ENCODE measurements around the gene OR52E6. TPM values are rescaled to one million over a fixed set of nuclear protein-coding genes. Genes with fewer than 3 reads are reported as not detected.

The OR52E6 gene
- total and polyA plus RNA-seq, 2 of the 8 experiments (the other 6 are each of a cell fraction or from before 2014, with no cell fraction given): 0.14 TPM; not detected in 1

DNA sequence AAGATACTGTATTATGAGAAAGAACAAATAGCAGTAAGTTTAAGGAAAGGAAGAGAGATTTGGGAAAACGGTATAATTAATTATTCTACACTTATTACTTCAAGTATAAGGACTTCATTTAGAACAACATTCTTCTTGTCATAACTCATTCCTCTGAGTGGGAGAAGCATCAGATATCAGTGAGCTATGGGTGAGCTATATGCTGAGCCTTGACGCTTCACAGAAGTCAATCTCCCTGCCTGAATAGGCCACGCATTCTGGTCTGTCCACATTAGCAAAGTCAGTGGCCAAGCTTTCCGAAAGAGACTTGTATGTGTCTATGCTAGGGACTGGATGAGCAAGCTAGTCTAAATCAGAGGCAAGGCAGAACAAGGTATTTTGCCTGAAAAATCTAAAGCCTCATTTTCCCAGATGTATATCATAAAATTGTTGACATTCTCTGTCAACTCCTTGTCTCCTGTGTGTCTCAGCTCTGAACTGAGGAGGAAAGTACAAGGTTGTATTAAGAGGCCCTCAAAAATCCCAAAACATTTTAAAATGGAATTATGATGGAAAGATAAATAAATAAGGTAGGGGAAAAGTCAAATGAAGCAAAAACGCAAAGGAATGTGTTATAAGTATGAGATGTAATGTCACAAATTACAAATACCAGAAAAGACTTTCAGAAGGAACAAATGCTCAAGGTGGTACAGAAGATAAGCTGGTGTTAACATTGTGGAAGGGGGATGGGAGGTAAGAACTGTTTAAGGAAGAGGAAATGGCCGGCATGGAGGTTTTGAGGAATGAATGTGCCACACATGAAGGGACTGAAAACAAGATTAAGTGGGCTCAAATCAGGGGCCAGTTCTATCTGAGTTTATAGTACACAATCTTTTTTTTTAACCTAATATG, 31.5 kb downstream of the OR52E6 start:
- Histone ChIP-seq H3K9ac (replicated peaks in 1 of 4; ENCODE audit: extremely low read depth in 1 of 4, low read depth in 3 of 4, low read length in 3 of 4) (no peak overlapping the region), H4K5ac (ENCODE audit: insufficient read length, low read depth, low read length) (no peak overlapping the region), H3K14ac (ENCODE audit: insufficient read length) (no peak overlapping the region), H4K8ac (ENCODE audit: extremely low read depth, insufficient read depth, low read length) (no peak overlapping the region), H3K18ac (ENCODE audit: extremely low read depth, low read length) (no peak overlapping the region), H2AFZ (ENCODE audit: low read length) (no peak overlapping the region), H3K56ac (replicated peaks; ENCODE audit: insufficient read length, low read depth, low read length) (no peak overlapping the region), H3K27me3 (replicated peaks in 1 of 4; ENCODE audit: control insufficient read depth in 3 of 4, extremely low read depth in 1 of 4, insufficient read depth in 3 of 4, low read length in 3 of 4) (no peaks in the 10 kb centered on the region), H3K36me3 (ENCODE audit: control insufficient read depth in 2 of 4, insufficient read depth in 4 of 4, low read length in 3 of 4) (no peaks in the 10 kb centered on the region), H2BK120ac (replicated peaks; ENCODE audit: low read depth, low read length) (no peak overlapping the region), H2BK5ac (ENCODE audit: low read depth, low read length) (no peak overlapping the region), H3K9me3 (ENCODE audit: insufficient read depth in 2 of 2, low read depth in 1 of 2, low read length in 1 of 2) (no peaks in the 10 kb centered on the region), H3K4ac (replicated peaks; ENCODE audit: insufficient read length, low read depth, low read length) (no peak overlapping the region), H2BK20ac (ENCODE audit: low read length) (no peak overlapping the region), H2BK15ac (ENCODE audit: low read length) (no peak overlapping the region), H3K27ac (ENCODE audit: low read depth, low read length) (no peak overlapping the region), H4K20me1 (replicated peaks in 1 of 2; ENCODE audit: control insufficient read depth in 1 of 2, insufficient read depth in 2 of 2, low read length in 2 of 2) (no peaks in the 10 kb centered on the region), H3K4me3 (ENCODE audit: extremely low read depth in 1 of 4, insufficient read depth in 2 of 4, low read depth in 3 of 4, low read length in 4 of 4) (no peak overlapping the region), H3K23ac (ENCODE audit: insufficient read length) (no peak overlapping the region), H3K23me2 (ENCODE audit: low read depth, low read length) (peaks cover 5% of the 10 kb centered on the region; the same call in 1 of the 2 replicates), H3K4me2 (ENCODE audit: insufficient read depth in 1 of 2, low read depth in 2 of 2, low read length in 2 of 2) (no peak overlapping the region; a peak in 1 of 4 replicates), H3K79me2 (ENCODE audit: control insufficient read depth in 1 of 2, insufficient read depth in 2 of 2, low read length in 2 of 2) (no peaks in the 10 kb centered on the region), H2AK5ac (ENCODE audit: low read depth, low read length) (no peak overlapping the region), H3K4me1 (replicated peaks in 1 of 4; ENCODE audit: control insufficient read depth in 3 of 4, insufficient read depth in 4 of 4, low read length in 3 of 4) (peaks cover 0 to 7% (median 1%) of the 10 kb centered on the region in 4 experiments; a peak in 2 of 7 replicates), H4K91ac (replicated peaks; ENCODE audit: insufficient read length, low read length) (no peak overlapping the region), H2BK12ac (ENCODE audit: low read depth, low read length) (no peak overlapping the region), H3K79me1 (ENCODE audit: low read depth, low read length) (no peaks in the 10 kb centered on the region)
- DNase-seq (ENCODE audit: low read depth in 1 of 2, low spot score in 2 of 2) (no peak), FAIRE-seq (no peak)
- ChIA-PET POLR2A (ENCODE audit: partially characterized antibody) (interaction anchor here (0.9 kb wide), 1 partner anchor 125 kb away, joined by 3 read pairs; the partner anchor contains the start of gene TRIM5), CTCF (ENCODE audit: partially characterized antibody) (interaction anchor here (0.6 to 1.7 kb wide), 12 partner anchors 12 to 936 kb away, joined by 3 to 7 read pairs (median 4); partner anchors contain the start of gene TRIM5)
- 86 to 100% methylated on average over 1 to 6 of the region's 6 CpGs for WGBS, 2 experiments (ENCODE audit: extremely low coverage in 1 of 2, insufficient coverage in 1 of 2, insufficient read length in 1 of 2, insufficient replicate concordance in 2 of 2, low coverage in 1 of 2, low lambda C conversion rate in 2 of 2, missing lambda C conversion rate in 1 of 2)
- TF ChIP-seq PHF8 (conservative IDR thresholded peaks at IDR 0.05; ENCODE audit: low read depth, low read length): no peak
- TF ChIP-seq TBP (IDR thresholded peaks at IDR 0.05; ENCODE audit: low read depth, low read length): no peak
- TF ChIP-seq, protein P1, sequence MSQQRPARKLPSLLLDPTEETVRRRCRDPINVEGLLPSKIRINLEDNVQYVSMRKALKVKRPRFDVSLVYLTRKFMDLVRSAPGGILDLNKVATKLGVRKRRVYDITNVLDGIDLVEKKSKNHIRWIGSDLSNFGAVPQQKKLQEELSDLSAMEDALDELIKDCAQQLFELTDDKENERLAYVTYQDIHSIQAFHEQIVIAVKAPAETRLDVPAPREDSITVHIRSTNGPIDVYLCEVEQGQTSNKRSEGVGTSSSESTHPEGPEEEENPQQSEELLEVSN (IDR thresholded peaks at IDR 0.05): no peak
- TF ChIP-seq ASH2L (IDR thresholded peaks at IDR 0.05; ENCODE audit: low read length): no peak
- no peak for TF ChIP-seq KDM5A (IDR thresholded peaks at IDR 0.05; ENCODE audit: low read length)
- no peak for TF ChIP-seq HDAC2 (IDR thresholded peaks at IDR 0.05; ENCODE audit: borderline replicate concordance in 1 of 2, low read depth in 2 of 2, low read length in 2 of 2)
- TF ChIP-seq CREB1 (IDR thresholded peaks at IDR 0.05): no peak
